VCaP (cell line): ENCODE data around the gene RAD1.

Experiments
- H3K27ac ChIP-seq: fragments of 450-650 bp; 2 replicates; pipeline ENCODE4 v1.5.1; 2017
- TF ChIP-seq, protein P1 (sequence below): fragments of 450-650 bp; conservative IDR thresholded peaks from 2 replicates; pipeline ENCODE4 v1.5.1; 2017; ENCODE audit warnings: mild to moderate bottlenecking, moderate library complexity

Gene RAD1

GRCh38 chr5:34863946-34864345 lies 51.4 kb downstream of the RAD1 start:
- H3K27ac ChIP-seq: no peak overlapping the region
- TF ChIP-seq, protein P1, sequence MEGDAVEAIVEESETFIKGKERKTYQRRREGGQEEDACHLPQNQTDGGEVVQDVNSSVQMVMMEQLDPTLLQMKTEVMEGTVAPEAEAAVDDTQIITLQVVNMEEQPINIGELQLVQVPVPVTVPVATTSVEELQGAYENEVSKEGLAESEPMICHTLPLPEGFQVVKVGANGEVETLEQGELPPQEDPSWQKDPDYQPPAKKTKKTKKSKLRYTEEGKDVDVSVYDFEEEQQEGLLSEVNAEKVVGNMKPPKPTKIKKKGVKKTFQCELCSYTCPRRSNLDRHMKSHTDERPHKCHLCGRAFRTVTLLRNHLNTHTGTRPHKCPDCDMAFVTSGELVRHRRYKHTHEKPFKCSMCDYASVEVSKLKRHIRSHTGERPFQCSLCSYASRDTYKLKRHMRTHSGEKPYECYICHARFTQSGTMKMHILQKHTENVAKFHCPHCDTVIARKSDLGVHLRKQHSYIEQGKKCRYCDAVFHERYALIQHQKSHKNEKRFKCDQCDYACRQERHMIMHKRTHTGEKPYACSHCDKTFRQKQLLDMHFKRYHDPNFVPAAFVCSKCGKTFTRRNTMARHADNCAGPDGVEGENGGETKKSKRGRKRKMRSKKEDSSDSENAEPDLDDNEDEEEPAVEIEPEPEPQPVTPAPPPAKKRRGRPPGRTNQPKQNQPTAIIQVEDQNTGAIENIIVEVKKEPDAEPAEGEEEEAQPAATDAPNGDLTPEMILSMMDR: no peak

DNA sequence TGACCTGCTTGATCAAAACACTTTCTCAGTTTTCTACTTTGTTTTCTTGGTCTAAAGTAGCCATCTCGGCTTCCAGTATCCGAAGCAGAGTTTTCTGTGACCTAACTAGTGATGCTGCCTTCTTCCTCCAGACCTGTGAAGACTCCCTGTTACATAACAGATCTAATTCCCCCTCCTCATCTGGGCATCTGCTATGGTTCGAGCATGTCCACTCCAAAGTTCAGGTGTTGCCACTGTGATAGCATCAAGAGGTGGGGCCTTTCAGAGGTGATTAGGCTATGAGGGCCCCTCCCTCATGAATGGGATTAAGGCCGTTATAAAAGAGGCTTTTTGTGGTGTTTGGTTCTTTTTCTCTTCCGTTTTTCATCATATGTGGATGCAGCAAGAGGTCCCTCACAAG lies 56.1 kb downstream of the RAD1 start:
- TF ChIP-seq, protein P1: no peak
- H3K27ac ChIP-seq: no peak overlapping the region

DNA sequence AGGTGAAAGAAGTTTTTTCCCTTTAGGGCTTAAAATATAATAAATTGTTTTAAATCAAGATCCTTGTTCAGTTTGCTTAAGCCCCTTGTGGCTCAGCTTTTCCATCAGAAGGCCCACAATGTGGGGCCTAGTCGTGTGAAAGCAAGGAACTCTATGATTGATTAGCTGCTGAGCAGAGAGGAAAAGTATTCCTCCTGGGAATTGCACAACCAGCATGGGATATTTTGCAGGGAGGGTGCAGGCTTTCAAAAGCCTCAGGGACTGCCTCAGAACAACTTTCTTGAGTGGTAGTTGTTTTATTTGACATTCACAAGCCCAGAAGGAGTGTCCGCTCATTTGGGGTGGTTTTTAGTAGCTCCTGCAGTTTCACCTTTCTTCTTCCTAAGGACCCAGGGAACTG lies 56.5 kb downstream of the RAD1 start:
- H3K27ac ChIP-seq: no peak overlapping the region
- TF ChIP-seq, protein P1: no peak

DNA sequence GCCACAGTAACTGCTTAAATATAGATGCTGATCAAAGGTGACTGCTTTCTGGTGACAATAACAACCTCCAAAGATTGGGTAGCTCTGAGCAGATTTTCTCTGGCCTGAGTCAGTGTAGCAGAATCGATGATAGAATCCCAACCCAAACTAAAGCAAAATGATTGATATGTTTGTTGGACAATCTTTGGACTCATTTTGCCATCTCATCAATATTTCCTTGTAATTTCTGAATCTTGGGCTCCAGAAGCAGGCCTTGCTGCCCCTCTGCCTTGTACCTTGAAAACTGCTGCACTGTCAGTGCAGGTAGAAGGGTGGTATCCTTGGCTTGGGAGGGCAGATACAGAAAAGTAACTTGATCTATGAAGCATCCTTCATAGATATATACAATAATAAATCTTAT lies 57.4 kb downstream of the RAD1 start:
- TF ChIP-seq, protein P1: no peak
- no peak overlapping the region for H3K27ac ChIP-seq

DNA sequence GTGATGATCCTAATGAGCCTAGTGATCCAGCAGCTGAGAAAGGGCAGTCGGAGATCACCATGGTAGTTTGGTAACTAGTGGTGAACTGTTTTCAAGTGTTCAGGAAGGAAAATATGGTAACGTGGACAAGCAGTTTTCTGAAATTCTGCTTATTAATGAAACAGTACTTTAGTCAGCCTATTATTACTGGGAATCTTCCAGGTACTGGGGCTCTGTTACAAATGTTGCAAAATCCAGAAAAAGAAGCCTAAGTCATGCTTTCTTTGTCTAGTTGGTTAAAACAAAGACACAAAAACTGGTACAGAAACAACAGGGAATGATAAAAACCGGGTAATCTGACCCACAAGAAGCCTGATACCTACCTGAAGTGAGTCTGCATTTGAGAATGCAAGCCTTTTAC lies 58.1 kb downstream of the RAD1 start:
- H3K27ac ChIP-seq: no peak overlapping the region
- TF ChIP-seq, protein P1: no peak
